GM23338 (cell line): ENCODE data around the gene ST14. TPM values are rescaled to one million over a fixed set of nuclear protein-coding genes. Genes with fewer than 3 reads are reported as not detected.

Experiments
- ATAC-seq: fragments of 200-7000 bp; cut with Tn5 transposase; 3 replicates; pipeline ENCODE4 v1.9.1; 2020
- DNase-seq: peaks from one replicate; pipeline ENCODE4 v3.0.0-alpha.2; 2015; ENCODE audit warnings: low spot score
- H2AFZ ChIP-seq: fragments of 200-600 bp; sonication (generic); 2 replicates; pipeline ENCODE4 v1.8.0; 2016; ENCODE audit warnings: antibody characterized with exemption, mild to moderate bottlenecking, moderate library complexity
- H3F3A ChIP-seq: fragments of 200-600 bp; sonication (generic); replicated peaks from 2 replicates; pipeline ENCODE4 v1.8.0; 2017; ENCODE audit warnings: antibody characterized with exemption, mixed run types, low read depth
- H3K27ac ChIP-seq: fragments of 200-600 bp; sonication (generic); 2 replicates; pipeline ENCODE4 v1.6.1; 2016; ENCODE audit warnings: low read depth
- H3K27me3 ChIP-seq: fragments of 200-600 bp; sonication (generic); 2 replicates; pipeline ENCODE4 v1.8.0; 2016; ENCODE audit warnings: mild to moderate bottlenecking, mixed run types, moderate library complexity; ENCODE audit not compliant: insufficient read depth
- H3K36me3 ChIP-seq: fragments of 200-600 bp; sonication (generic); 2 replicates; pipeline ENCODE4 v1.8.0; 2016; ENCODE audit warnings: mild to moderate bottlenecking; ENCODE audit not compliant: insufficient read depth
- H3K4me1 ChIP-seq: fragments of 200-600 bp; sonication (generic); 2 replicates; pipeline ENCODE4 v1.8.0; 2016; ENCODE audit warnings: mild to moderate bottlenecking, moderate library complexity; ENCODE audit not compliant: insufficient read depth
- H3K4me2 ChIP-seq: fragments of 200-600 bp; sonication (generic); 2 replicates; pipeline ENCODE4 v1.7.1; 2017; ENCODE audit warnings: mixed run types
- H3K4me3 ChIP-seq: fragments of 200-600 bp; sonication (generic); 2 replicates; pipeline ENCODE4 v1.6.1; 2016; ENCODE audit warnings: mixed run types
- H3K79me2 ChIP-seq: fragments of 200-600 bp; sonication (generic); replicated peaks from 2 replicates; pipeline ENCODE4 v1.8.0; 2017; ENCODE audit warnings: mild to moderate bottlenecking; ENCODE audit not compliant: insufficient read depth
- H3K9me2 ChIP-seq: fragments of 200-600 bp; sonication (generic); 2 replicates; pipeline ENCODE4 v1.8.0; 2017; ENCODE audit not compliant: insufficient read depth
- H4K20me1 ChIP-seq: fragments of 200-600 bp; sonication (generic); replicated peaks from 2 replicates; pipeline ENCODE4 v1.8.0; 2017; ENCODE audit warnings: mild to moderate bottlenecking; ENCODE audit not compliant: insufficient read depth
- H3K27ac Mint-ChIP-seq: 2 replicates; pipeline ENCODE4 v1.8.0; 2020; ENCODE audit warnings: inconsistent platforms, mild to moderate bottlenecking, moderate library complexity, mixed read lengths
- H3K27me3 Mint-ChIP-seq: 3 replicates; pipeline ENCODE4 v1.8.0; 2022; ENCODE audit warnings: low read depth, mild to moderate bottlenecking, moderate library complexity, mixed read lengths, inconsistent platforms; ENCODE audit not compliant: insufficient read depth, poor library complexity
- H3K36me3 Mint-ChIP-seq: 3 replicates; pipeline ENCODE4 v1.8.0; 2021; ENCODE audit warnings: low read depth, mild to moderate bottlenecking, inconsistent platforms, moderate library complexity, mixed read lengths
- H3K4me1 Mint-ChIP-seq: 3 replicates; pipeline ENCODE4 v1.8.0; 2020; ENCODE audit warnings: mild to moderate bottlenecking, inconsistent platforms, mixed read lengths
- H3K4me3 Mint-ChIP-seq: 3 replicates; pipeline ENCODE4 v1.8.0; 2021; ENCODE audit warnings: moderate library complexity, mild to moderate bottlenecking, inconsistent platforms, mixed read lengths
- H3K9me3 Mint-ChIP-seq: 3 replicates; pipeline ENCODE4 v1.8.0; 2020; ENCODE audit warnings: moderate library complexity, mild to moderate bottlenecking, inconsistent platforms, mixed read lengths
- CREB1 ChIP-seq: fragments of 250-450 bp; sonication (Bioruptor Pico); IDR thresholded peaks from 2 replicates; pipeline ENCODE4 v1.5.0; 2020; ENCODE audit warnings: low read depth, mild to moderate bottlenecking, moderate library complexity
- CTCF ChIP-seq, 2 experiments: fragments of 200-600 bp in 1 of 2; sonication (generic) in 1 of 2; conservative IDR thresholded peaks; 2 replicates each; pipeline versions ENCODE4 v1.5.1 to v1.6.1; 2016 to 2017; ENCODE audit warnings: antibody characterized with exemption in 2 of 2, low read depth in 2 of 2, mild to moderate bottlenecking in 2 of 2, moderate library complexity in 1 of 2
- ETS1 ChIP-seq: IDR thresholded peaks from 2 replicates; pipeline ENCODE4 v1.6.1; 2016; ENCODE audit warnings: antibody characterized with exemption
- REST ChIP-seq: IDR thresholded peaks from one replicate; pipeline ENCODE4 v1.6.1; 2018; ENCODE audit warnings: antibody characterized with exemption; ENCODE audit not compliant: unreplicated experiment
- polyA plus RNA-seq: library from polyadenylated mRNA; unstranded; fragments of >200 nt; fragmentation: Nextera tagmentation; extraction: Ambion mirVana; gene quantifications from 2 replicates; pipeline ENCODE4 v1.2.1, GENCODE V29; 2016
- total RNA-seq: library from RNA; depleted of rRNA; stranded (reverse); fragments of >200 nt; shearing (Covaris generic); gene quantifications from 2 replicates; pipeline ENCODE4 v1.2.3, GENCODE V29; 2014
- TF ChIP-seq, protein P1 (sequence below): fragments of 250-450 bp; sonication (Bioruptor Pico); IDR thresholded peaks from 2 replicates; pipeline ENCODE4 v1.5.0; 2020; ENCODE audit warnings: mild to moderate bottlenecking, moderate library complexity

ST14 gene
- total and polyA plus RNA-seq, 2 experiments from 2014 or later = 7.9 to 32.7 TPM

GRCh38 chr11:130145975-130146776 lies 13.4 kb upstream of the ST14 start:
- peak; percentile 36 to 63 for TF ChIP-seq CTCF (conservative IDR thresholded peaks at IDR 0.05; ENCODE audit: low read depth in 2 of 2)
- TF ChIP-seq CREB1 (CRISPR knock-in tag) = peak; percentile 46
- TF ChIP-seq ETS1 = no peak
- TF ChIP-seq, protein P1, sequence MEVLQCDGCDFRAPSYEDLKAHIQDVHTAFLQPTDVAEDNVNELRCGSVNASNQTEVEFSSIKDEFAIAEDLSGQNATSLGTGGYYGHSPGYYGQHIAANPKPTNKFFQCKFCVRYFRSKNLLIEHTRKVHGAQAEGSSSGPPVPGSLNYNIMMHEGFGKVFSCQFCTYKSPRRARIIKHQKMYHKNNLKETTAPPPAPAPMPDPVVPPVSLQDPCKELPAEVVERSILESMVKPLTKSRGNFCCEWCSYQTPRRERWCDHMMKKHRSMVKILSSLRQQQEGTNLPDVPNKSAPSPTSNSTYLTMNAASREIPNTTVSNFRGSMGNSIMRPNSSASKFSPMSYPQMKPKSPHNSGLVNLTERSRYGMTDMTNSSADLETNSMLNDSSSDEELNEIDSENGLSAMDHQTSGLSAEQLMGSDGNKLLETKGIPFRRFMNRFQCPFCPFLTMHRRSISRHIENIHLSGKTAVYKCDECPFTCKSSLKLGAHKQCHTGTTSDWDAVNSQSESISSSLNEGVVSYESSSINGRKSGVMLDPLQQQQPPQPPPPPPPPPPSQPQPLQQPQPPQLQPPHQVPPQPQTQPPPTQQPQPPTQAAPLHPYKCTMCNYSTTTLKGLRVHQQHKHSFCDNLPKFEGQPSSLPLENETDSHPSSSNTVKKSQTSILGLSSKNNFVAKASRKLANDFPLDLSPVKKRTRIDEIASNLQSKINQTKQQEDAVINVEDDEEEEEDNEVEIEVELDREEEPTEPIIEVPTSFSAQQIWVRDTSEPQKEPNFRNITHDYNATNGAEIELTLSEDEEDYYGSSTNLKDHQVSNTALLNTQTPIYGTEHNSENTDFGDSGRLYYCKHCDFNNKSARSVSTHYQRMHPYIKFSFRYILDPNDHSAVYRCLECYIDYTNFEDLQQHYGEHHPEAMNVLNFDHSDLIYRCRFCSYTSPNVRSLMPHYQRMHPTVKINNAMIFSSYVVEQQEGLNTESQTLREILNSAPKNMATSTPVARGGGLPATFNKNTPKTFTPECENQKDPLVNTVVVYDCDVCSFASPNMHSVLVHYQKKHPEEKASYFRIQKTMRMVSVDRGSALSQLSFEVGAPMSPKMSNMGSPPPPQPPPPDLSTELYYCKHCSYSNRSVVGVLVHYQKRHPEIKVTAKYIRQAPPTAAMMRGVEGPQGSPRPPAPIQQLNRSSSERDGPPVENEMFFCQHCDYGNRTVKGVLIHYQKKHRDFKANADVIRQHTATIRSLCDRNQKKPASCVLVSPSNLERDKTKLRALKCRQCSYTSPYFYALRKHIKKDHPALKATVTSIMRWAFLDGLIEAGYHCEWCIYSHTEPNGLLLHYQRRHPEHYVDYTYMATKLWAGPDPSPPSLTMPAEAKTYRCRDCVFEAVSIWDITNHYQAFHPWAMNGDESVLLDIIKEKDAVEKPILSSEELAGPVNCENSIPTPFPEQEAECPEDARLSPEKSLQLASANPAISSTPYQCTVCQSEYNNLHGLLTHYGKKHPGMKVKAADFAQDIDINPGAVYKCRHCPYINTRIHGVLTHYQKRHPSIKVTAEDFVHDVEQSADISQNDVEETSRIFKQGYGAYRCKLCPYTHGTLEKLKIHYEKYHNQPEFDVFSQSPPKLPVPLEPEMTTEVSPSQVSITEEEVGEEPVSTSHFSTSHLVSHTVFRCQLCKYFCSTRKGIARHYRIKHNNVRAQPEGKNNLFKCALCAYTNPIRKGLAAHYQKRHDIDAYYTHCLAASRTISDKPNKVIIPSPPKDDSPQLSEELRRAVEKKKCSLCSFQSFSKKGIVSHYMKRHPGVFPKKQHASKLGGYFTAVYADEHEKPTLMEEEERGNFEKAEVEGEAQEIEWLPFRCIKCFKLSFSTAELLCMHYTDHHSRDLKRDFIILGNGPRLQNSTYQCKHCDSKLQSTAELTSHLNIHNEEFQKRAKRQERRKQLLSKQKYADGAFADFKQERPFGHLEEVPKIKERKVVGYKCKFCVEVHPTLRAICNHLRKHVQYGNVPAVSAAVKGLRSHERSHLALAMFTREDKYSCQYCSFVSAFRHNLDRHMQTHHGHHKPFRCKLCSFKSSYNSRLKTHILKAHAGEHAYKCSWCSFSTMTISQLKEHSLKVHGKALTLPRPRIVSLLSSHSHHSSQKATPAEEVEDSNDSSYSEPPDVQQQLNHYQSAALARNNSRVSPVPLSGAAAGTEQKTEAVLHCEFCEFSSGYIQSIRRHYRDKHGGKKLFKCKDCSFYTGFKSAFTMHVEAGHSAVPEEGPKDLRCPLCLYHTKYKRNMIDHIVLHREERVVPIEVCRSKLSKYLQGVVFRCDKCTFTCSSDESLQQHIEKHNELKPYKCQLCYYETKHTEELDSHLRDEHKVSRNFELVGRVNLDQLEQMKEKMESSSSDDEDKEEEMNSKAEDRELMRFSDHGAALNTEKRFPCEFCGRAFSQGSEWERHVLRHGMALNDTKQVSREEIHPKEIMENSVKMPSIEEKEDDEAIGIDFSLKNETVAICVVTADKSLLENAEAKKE (CRISPR knock-in tag) = no peak
- TF ChIP-seq REST = no peak
- DNase-seq (peak; percentile 95), ATAC-seq (peak; percentile 98)
- Mint-ChIP-seq H3K36me3 (peaks cover 36% of the 10 kb centered on the region), H3K4me1 (peaks cover 25% of the 10 kb centered on the region), H3K27me3 (peaks cover 8% of the 10 kb centered on the region), H3K4me3 (peak overlapping the region; percentile 44), H3K9me3 (no peaks in the 10 kb centered on the region), H3K27ac (peak overlapping the region; percentile 93)
- Histone ChIP-seq H3K9me2 (no peaks in the 10 kb centered on the region), H3K4me1 (peaks cover 17% of the 10 kb centered on the region), H2AFZ (no peak overlapping the region), H3K79me2 (no peaks in the 10 kb centered on the region), H3K36me3 (peaks cover 17% of the 10 kb centered on the region; the same call in 1 of the 2 replicates), H4K20me1 (peaks cover 3% of the 10 kb centered on the region), H3K4me2 (no peak overlapping the region), H3F3A (0 out of 2 replicates have a peak, but pooled peaks cover 7% of the 10 kb centered on the region), H3K27ac (peak overlapping the region; percentile 79), H3K4me3 (no peak overlapping the region), H3K27me3 (no peaks in the 10 kb centered on the region)
